Measurements from ENCODE around the gene BCL11A. TPM values are rescaled to one million over a fixed set of nuclear protein-coding genes. Genes with fewer than 3 reads are reported as not detected.

BCL11A gene
- polyA plus RNA-seq, 2 of the 4 experiments (the other 2 are of a cell fraction), result 0.12 to 0.13 TPM

DNA sequence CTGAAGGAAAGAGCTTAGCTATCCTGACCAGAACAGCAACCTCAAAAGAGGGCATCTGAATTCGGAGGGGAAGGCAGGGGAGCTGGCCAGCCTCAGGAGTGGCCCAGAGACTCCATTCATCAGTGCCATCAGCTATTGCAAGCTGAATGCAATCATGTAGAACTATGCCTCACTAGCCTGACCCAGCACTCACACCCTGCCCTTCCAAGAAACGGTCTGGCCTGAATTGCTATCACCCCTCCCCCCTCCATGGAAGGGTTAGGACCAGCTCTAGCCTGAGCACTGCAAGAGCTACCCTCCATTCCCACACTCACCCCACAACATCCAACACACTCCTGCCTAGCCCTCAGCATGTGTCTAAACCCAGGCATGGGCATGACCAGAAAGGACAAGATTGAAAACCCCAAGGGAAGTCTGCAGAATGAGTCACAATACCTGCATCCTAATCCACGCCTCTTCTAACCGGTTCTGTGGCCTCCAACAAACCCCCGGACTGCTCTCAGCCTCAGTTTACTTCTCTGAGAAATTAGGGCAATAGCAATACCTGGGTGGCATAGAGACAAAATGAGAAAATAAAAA is 120.3 kb downstream of the BCL11A start:
- ChIA-PET POLR2A (interaction anchor here (0.7 kb wide), 1 partner anchor 27 kb away, joined by 4 read pairs; no protein-coding TSS in a partner anchor), CTCF (interaction anchor here (1.4 kb wide), 1 partner anchor 148 kb away, joined by 6 read pairs; no protein-coding TSS in a partner anchor)
- ATAC-seq (no peak), DNase-seq (ENCODE audit: low read depth in 1 of 2, low spot score in 1 of 2) (no peak), FAIRE-seq (no peak)
- TF ChIP-seq FOXS1 (CRISPR knock-in tag; IDR thresholded peaks at IDR 0.05) (no peak), RNF2 (IDR thresholded peaks at IDR 0.05; ENCODE audit: borderline replicate concordance, low read depth) (no peak), HDAC2 (IDR thresholded peaks at IDR 0.05) (no peak), RAD21 (conservative IDR thresholded peaks at IDR 0.05 in 1 of 2, IDR thresholded peaks at IDR 0.05 in 1 of 2) (no peak), MYC (IDR thresholded peaks at IDR 0.05; ENCODE audit: borderline replicate concordance, low read length) (no peak), MAFK (IDR thresholded peaks at IDR 0.05; ENCODE audit: partially characterized antibody) (no peak), EHF (CRISPR knock-in tag; IDR thresholded peaks at IDR 0.05) (no peak), ZNF302 (CRISPR knock-in tag; IDR thresholded peaks at IDR 0.05) (no peak), FOSB (CRISPR knock-in tag; IDR thresholded peaks at IDR 0.05) (no peak), CBX2 (IDR thresholded peaks at IDR 0.05; ENCODE audit: borderline replicate concordance, low read depth) (no peak), E2F6 (IDR thresholded peaks at IDR 0.05; ENCODE audit: borderline replicate concordance, low read depth) (no peak), ZFP36 (IDR thresholded peaks at IDR 0.05; ENCODE audit: borderline replicate concordance, partially characterized antibody) (no peak), HOXB13 (CRISPR knock-in tag; IDR thresholded peaks at IDR 0.05; ENCODE audit: low read depth) (no peak), HOXA7 (CRISPR knock-in tag; IDR thresholded peaks at IDR 0.05) (no peak), KDM5A (IDR thresholded peaks at IDR 0.05) (no peak), CBX8 (IDR thresholded peaks at IDR 0.05) (no peak), EHMT2 (IDR thresholded peaks at IDR 0.05; ENCODE audit: low read depth) (no peak), POLR2A (IDR thresholded peaks at IDR 0.05; ENCODE audit: low read length) (no peak), SMC3 (IDR thresholded peaks at IDR 0.05) (no peak)
- Histone ChIP-seq H3K9me3 (no peaks in the 10 kb centered on the region), H3K4me2 (no peak overlapping the region), H3K27ac (no peak overlapping the region), H3K4me3 (no peak overlapping the region), H3K4me1 (no peaks in the 10 kb centered on the region)
- WGBS (ENCODE audit: missing lambda C conversion rate), result 12% methylated on average over 5 of the region's 5 CpGs

GRCh38 chr2:60432035-60432601 is 121.3 kb downstream of the BCL11A start:
- Histone ChIP-seq H3K27ac (no peak overlapping the region), H3K4me1 (no peaks in the 10 kb centered on the region), H3K9me3 (no peaks in the 10 kb centered on the region), H3K4me3 (no peak overlapping the region), H3K4me2 (no peak overlapping the region)
- ChIA-PET CTCF (interaction anchor here (1.4 kb wide), 1 partner anchor 149 kb away, joined by 6 read pairs; no protein-coding TSS in a partner anchor), POLR2A (no interaction called here)
- no peak for ATAC-seq
- TF ChIP-seq GATA3 (IDR thresholded peaks at IDR 0.05; ENCODE audit: borderline replicate concordance) (no peak), POLR2A (IDR thresholded peaks at IDR 0.05; ENCODE audit: low read length) (0 out of 2 replicates have a peak, but pooled peaks have one; percentile 8), ZSCAN20 (CRISPR knock-in tag; IDR thresholded peaks at IDR 0.05) (no peak), HOXB5 (CRISPR knock-in tag; IDR thresholded peaks at IDR 0.05) (no peak)
- WGBS (ENCODE audit: missing lambda C conversion rate), result 44% methylated on average over 8 of the region's 8 CpGs
- DNase-seq (ENCODE audit: low read depth in 1 of 2, low spot score in 1 of 2), result no peak
- no peak for FAIRE-seq

GRCh38 chr2:60429681-60430080 is 123.8 kb downstream of the BCL11A start:
- ChIA-PET POLR2A (no interaction called here), CTCF (no interaction called here)
- 32% methylated on average over 4 of the region's 4 CpGs for WGBS (ENCODE audit: missing lambda C conversion rate)
- H3K4me3 ChIP-seq, result no peak overlapping the region
- no peaks in the 10 kb centered on the region for H3K9me3 ChIP-seq
- FAIRE-seq, result no peak
- no peak overlapping the region for H3K27ac ChIP-seq
- DNase-seq (ENCODE audit: low read depth in 1 of 2, low spot score in 1 of 2), result no peak
- H3K4me1 ChIP-seq, result no peaks in the 10 kb centered on the region
- ATAC-seq, result peak in 1 of 2 experiments; percentile 47; a peak in 2 of 6 replicates
- no peak overlapping the region for H3K4me2 ChIP-seq
- TF ChIP-seq PHF8 (IDR thresholded peaks at IDR 0.05; ENCODE audit: borderline replicate concordance, low read depth), result no peak
- TF ChIP-seq NFE2L2 (conservative IDR thresholded peaks at IDR 0.05; ENCODE audit: low read length), result no peak
- TF ChIP-seq ZC3H11A (IDR thresholded peaks at IDR 0.05), result no peak
- no peak for TF ChIP-seq FOSB (CRISPR knock-in tag; IDR thresholded peaks at IDR 0.05)
- TF ChIP-seq POLR2A (IDR thresholded peaks at IDR 0.05; ENCODE audit: low read length), result no peak
- no peak for TF ChIP-seq TP53 (CRISPR knock-in tag; IDR thresholded peaks at IDR 0.05)
- TF ChIP-seq EHMT2 (IDR thresholded peaks at IDR 0.05; ENCODE audit: low read depth), result no peak
- no peak for TF ChIP-seq EP300 (IDR thresholded peaks at IDR 0.05)
- TF ChIP-seq ESRRA (IDR thresholded peaks at IDR 0.05; ENCODE audit: borderline replicate concordance, low read length), result no peak
- TF ChIP-seq NR3C1 (IDR thresholded peaks at IDR 0.05), result no peak
- no peak for TF ChIP-seq RARB (CRISPR knock-in tag; IDR thresholded peaks at IDR 0.05)
- no peak for TF ChIP-seq USF2 (IDR thresholded peaks at IDR 0.05)
- no peak for TF ChIP-seq MAZ (IDR thresholded peaks at IDR 0.05; ENCODE audit: borderline replicate concordance, low read depth, low read length)
- TF ChIP-seq NPAS2 (CRISPR knock-in tag; IDR thresholded peaks at IDR 0.05; ENCODE audit: borderline replicate concordance), result no peak
- no peak for TF ChIP-seq HOXB13 (CRISPR knock-in tag; IDR thresholded peaks at IDR 0.05; ENCODE audit: low read depth)
- no peak for TF ChIP-seq MAFK (IDR thresholded peaks at IDR 0.05; ENCODE audit: partially characterized antibody)
- TF ChIP-seq CBX8 (IDR thresholded peaks at IDR 0.05), result no peak
- TF ChIP-seq CHD2 (IDR thresholded peaks at IDR 0.05; ENCODE audit: low read length, partially characterized antibody), result no peak
- TF ChIP-seq BCL3 (IDR thresholded peaks at IDR 0.05), result no peak
